GM23338 (cell line): Measurements from ENCODE around the gene TAGLN2. TPM values are rescaled to one million over a fixed set of nuclear protein-coding genes. Genes with fewer than 3 reads are reported as not detected.

Source experiments
- ATAC-seq: fragments of 200-7000 bp; cut with Tn5 transposase; 3 replicates; pipeline ENCODE4 v1.9.1; 2020
- DNase-seq: peaks from one replicate; pipeline ENCODE4 v3.0.0-alpha.2; 2015; ENCODE audit warnings: low spot score
- H2AFZ ChIP-seq: fragments of 200-600 bp; sonication (generic); 2 replicates; pipeline ENCODE4 v1.8.0; 2016; ENCODE audit warnings: antibody characterized with exemption, mild to moderate bottlenecking, moderate library complexity
- H3F3A ChIP-seq: fragments of 200-600 bp; sonication (generic); replicated peaks from 2 replicates; pipeline ENCODE4 v1.8.0; 2017; ENCODE audit warnings: antibody characterized with exemption, mixed run types, low read depth
- H3K27ac ChIP-seq: fragments of 200-600 bp; sonication (generic); 2 replicates; pipeline ENCODE4 v1.6.1; 2016; ENCODE audit warnings: low read depth
- H3K27me3 ChIP-seq: fragments of 200-600 bp; sonication (generic); 2 replicates; pipeline ENCODE4 v1.8.0; 2016; ENCODE audit warnings: mild to moderate bottlenecking, mixed run types, moderate library complexity; ENCODE audit not compliant: insufficient read depth
- H3K36me3 ChIP-seq: fragments of 200-600 bp; sonication (generic); 2 replicates; pipeline ENCODE4 v1.8.0; 2016; ENCODE audit warnings: mild to moderate bottlenecking; ENCODE audit not compliant: insufficient read depth
- H3K4me1 ChIP-seq: fragments of 200-600 bp; sonication (generic); 2 replicates; pipeline ENCODE4 v1.8.0; 2016; ENCODE audit warnings: mild to moderate bottlenecking, moderate library complexity; ENCODE audit not compliant: insufficient read depth
- H3K4me2 ChIP-seq: fragments of 200-600 bp; sonication (generic); 2 replicates; pipeline ENCODE4 v1.7.1; 2017; ENCODE audit warnings: mixed run types
- H3K4me3 ChIP-seq: fragments of 200-600 bp; sonication (generic); 2 replicates; pipeline ENCODE4 v1.6.1; 2016; ENCODE audit warnings: mixed run types
- H3K79me2 ChIP-seq: fragments of 200-600 bp; sonication (generic); replicated peaks from 2 replicates; pipeline ENCODE4 v1.8.0; 2017; ENCODE audit warnings: mild to moderate bottlenecking; ENCODE audit not compliant: insufficient read depth
- H3K9me2 ChIP-seq: fragments of 200-600 bp; sonication (generic); 2 replicates; pipeline ENCODE4 v1.8.0; 2017; ENCODE audit not compliant: insufficient read depth
- H4K20me1 ChIP-seq: fragments of 200-600 bp; sonication (generic); replicated peaks from 2 replicates; pipeline ENCODE4 v1.8.0; 2017; ENCODE audit warnings: mild to moderate bottlenecking; ENCODE audit not compliant: insufficient read depth
- H3K27ac Mint-ChIP-seq: 2 replicates; pipeline ENCODE4 v1.8.0; 2020; ENCODE audit warnings: inconsistent platforms, mild to moderate bottlenecking, moderate library complexity, mixed read lengths
- H3K27me3 Mint-ChIP-seq: 3 replicates; pipeline ENCODE4 v1.8.0; 2022; ENCODE audit warnings: low read depth, mild to moderate bottlenecking, moderate library complexity, mixed read lengths, inconsistent platforms; ENCODE audit not compliant: insufficient read depth, poor library complexity
- H3K36me3 Mint-ChIP-seq: 3 replicates; pipeline ENCODE4 v1.8.0; 2021; ENCODE audit warnings: low read depth, mild to moderate bottlenecking, inconsistent platforms, moderate library complexity, mixed read lengths
- H3K4me1 Mint-ChIP-seq: 3 replicates; pipeline ENCODE4 v1.8.0; 2020; ENCODE audit warnings: mild to moderate bottlenecking, inconsistent platforms, mixed read lengths
- H3K4me3 Mint-ChIP-seq: 3 replicates; pipeline ENCODE4 v1.8.0; 2021; ENCODE audit warnings: moderate library complexity, mild to moderate bottlenecking, inconsistent platforms, mixed read lengths
- H3K9me3 Mint-ChIP-seq: 3 replicates; pipeline ENCODE4 v1.8.0; 2020; ENCODE audit warnings: moderate library complexity, mild to moderate bottlenecking, inconsistent platforms, mixed read lengths
- CREB1 ChIP-seq: fragments of 250-450 bp; sonication (Bioruptor Pico); IDR thresholded peaks from 2 replicates; pipeline ENCODE4 v1.5.0; 2020; ENCODE audit warnings: low read depth, mild to moderate bottlenecking, moderate library complexity
- EZH2 ChIP-seq: fragments of 200-600 bp; sonication (generic); IDR thresholded peaks from one replicate; pipeline ENCODE4 v1.8.0; 2017; ENCODE audit warnings: antibody characterized with exemption, mild to moderate bottlenecking, low read depth; ENCODE audit not compliant: unreplicated experiment
- EZH2phosphoT487 ChIP-seq: fragments of 200-600 bp; sonication (generic); IDR thresholded peaks from one replicate; pipeline ENCODE4 v1.8.1; 2018; ENCODE audit warnings: antibody characterized with exemption; ENCODE audit not compliant: unreplicated experiment
- JUNB ChIP-seq: IDR thresholded peaks from one replicate; pipeline ENCODE4 v1.6.1; 2016; ENCODE audit warnings: antibody characterized with exemption; ENCODE audit not compliant: unreplicated experiment
- NANOG ChIP-seq: IDR thresholded peaks from 2 replicates; pipeline ENCODE4 v1.6.1; 2016; ENCODE audit warnings: antibody characterized with exemption, borderline replicate concordance
- POLR2AphosphoS5 ChIP-seq: IDR thresholded peaks from 2 replicates; pipeline ENCODE4 v1.6.1; 2016; ENCODE audit warnings: antibody characterized with exemption, low read depth
- REST ChIP-seq: IDR thresholded peaks from one replicate; pipeline ENCODE4 v1.6.1; 2018; ENCODE audit warnings: antibody characterized with exemption; ENCODE audit not compliant: unreplicated experiment
- STAT1 ChIP-seq: IDR thresholded peaks from one replicate; pipeline ENCODE4 v1.6.1; 2016; ENCODE audit warnings: antibody characterized with exemption; ENCODE audit not compliant: unreplicated experiment
- ZNF114 ChIP-seq: fragments of 250-450 bp; sonication (Bioruptor Pico); IDR thresholded peaks from 2 replicates; pipeline ENCODE4 v1.5.0; 2020; ENCODE audit warnings: mild to moderate bottlenecking, moderate library complexity
- ZNF331 ChIP-seq: fragments of 250-450 bp; sonication (Bioruptor Pico); IDR thresholded peaks from 2 replicates; pipeline ENCODE4 v1.5.0; 2020; ENCODE audit warnings: low read depth, mild to moderate bottlenecking, moderate library complexity
- ZNF462 ChIP-seq: fragments of 250-450 bp; sonication (Bioruptor Pico); IDR thresholded peaks from 2 replicates; pipeline ENCODE4 v1.5.0; 2020; ENCODE audit warnings: mild to moderate bottlenecking, moderate library complexity
- polyA plus RNA-seq: library from polyadenylated mRNA; unstranded; fragments of >200 nt; fragmentation: Nextera tagmentation; extraction: Ambion mirVana; gene quantifications from 2 replicates; pipeline ENCODE4 v1.2.1, GENCODE V29; 2016
- total RNA-seq: library from RNA; depleted of rRNA; stranded (reverse); fragments of >200 nt; shearing (Covaris generic); gene quantifications from 2 replicates; pipeline ENCODE4 v1.2.3, GENCODE V29; 2014
- TF ChIP-seq, protein P1 (sequence below): IDR thresholded peaks from 2 replicates; pipeline ENCODE4 v1.6.1; 2016; ENCODE audit warnings: antibody characterized with exemption
- TF ChIP-seq, protein P2 (sequence below), 2 experiments: fragments of 200-600 bp in 1 of 2; sonication (generic) in 1 of 2; conservative IDR thresholded peaks; 2 replicates each; pipeline versions ENCODE4 v1.5.1 to v1.6.1; 2016 to 2017; ENCODE audit warnings: antibody characterized with exemption in 2 of 2, low read depth in 2 of 2, mild to moderate bottlenecking in 2 of 2, moderate library complexity in 1 of 2

TAGLN2 gene
- total and polyA plus RNA-seq, 2 experiments from 2014 or later, result 58.2 to 60.1 TPM

DNA sequence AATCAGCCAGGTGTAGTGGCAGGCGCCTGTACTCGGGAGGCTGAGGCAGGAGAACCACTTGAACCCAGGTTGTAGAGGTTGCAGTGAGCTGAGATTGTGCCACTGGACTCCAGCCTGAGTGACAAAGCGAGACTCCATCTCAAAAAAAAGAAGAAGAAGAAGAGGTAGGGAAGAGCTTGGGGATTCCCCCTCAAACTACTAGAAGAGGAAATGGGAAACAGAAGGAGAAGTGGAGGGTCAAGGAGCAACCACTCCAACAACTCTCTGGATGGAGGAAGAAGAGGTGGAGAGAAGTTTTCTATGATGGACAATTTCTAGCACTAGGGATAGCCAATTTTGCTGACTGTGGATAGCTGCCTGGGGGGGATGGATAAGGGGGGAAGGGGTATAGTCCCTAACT, 43.6 kb upstream of the TAGLN2 start (continued):
- TF ChIP-seq POLR2AphosphoS5 (no peak), ZNF114 (CRISPR knock-in tag) (no peak), EZH2 (no peak), CREB1 (no peak)

DNA sequence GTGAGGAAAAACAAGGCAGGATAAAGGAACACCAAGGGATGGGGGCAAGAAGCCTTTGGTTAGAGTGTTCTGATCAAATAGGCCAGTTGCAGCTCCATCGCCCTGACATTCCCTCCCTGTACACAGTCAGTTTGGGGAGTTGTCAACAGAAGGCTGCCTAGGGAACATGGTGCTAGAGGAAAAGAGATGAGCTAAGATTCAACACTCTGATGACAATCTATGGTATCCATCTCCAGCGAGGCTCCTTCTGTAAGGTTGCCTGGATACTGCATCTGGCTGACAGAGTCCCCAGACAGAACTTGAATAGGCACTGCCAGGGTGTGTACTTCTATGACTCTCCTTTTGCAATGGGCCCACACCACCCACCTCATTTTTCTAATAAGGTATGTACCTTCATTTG, 40.0 kb upstream of the TAGLN2 start:
- no peak for TF ChIP-seq JUNB
- TF ChIP-seq, protein P1, sequence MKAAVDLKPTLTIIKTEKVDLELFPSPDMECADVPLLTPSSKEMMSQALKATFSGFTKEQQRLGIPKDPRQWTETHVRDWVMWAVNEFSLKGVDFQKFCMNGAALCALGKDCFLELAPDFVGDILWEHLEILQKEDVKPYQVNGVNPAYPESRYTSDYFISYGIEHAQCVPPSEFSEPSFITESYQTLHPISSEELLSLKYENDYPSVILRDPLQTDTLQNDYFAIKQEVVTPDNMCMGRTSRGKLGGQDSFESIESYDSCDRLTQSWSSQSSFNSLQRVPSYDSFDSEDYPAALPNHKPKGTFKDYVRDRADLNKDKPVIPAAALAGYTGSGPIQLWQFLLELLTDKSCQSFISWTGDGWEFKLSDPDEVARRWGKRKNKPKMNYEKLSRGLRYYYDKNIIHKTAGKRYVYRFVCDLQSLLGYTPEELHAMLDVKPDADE, result no peak
- no peak for TF ChIP-seq REST
- no peak for TF ChIP-seq POLR2AphosphoS5
- no peak for TF ChIP-seq STAT1
- TF ChIP-seq EZH2, result no peak
- TF ChIP-seq NANOG, result no peak
- TF ChIP-seq CREB1, result no peak
- TF ChIP-seq EZH2phosphoT487, result no peak
- TF ChIP-seq, protein P2, sequence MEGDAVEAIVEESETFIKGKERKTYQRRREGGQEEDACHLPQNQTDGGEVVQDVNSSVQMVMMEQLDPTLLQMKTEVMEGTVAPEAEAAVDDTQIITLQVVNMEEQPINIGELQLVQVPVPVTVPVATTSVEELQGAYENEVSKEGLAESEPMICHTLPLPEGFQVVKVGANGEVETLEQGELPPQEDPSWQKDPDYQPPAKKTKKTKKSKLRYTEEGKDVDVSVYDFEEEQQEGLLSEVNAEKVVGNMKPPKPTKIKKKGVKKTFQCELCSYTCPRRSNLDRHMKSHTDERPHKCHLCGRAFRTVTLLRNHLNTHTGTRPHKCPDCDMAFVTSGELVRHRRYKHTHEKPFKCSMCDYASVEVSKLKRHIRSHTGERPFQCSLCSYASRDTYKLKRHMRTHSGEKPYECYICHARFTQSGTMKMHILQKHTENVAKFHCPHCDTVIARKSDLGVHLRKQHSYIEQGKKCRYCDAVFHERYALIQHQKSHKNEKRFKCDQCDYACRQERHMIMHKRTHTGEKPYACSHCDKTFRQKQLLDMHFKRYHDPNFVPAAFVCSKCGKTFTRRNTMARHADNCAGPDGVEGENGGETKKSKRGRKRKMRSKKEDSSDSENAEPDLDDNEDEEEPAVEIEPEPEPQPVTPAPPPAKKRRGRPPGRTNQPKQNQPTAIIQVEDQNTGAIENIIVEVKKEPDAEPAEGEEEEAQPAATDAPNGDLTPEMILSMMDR (conservative IDR thresholded peaks at IDR 0.05; ENCODE audit: low read depth in 2 of 2), result no peak
- no peak for TF ChIP-seq ZNF114 (CRISPR knock-in tag)
- no peak for TF ChIP-seq ZNF331 (CRISPR knock-in tag)
- no peak for TF ChIP-seq ZNF462
- peaks cover 4% of the 10 kb centered on the region for H3K27me3 Mint-ChIP-seq
- Histone ChIP-seq H3K27me3 (no peaks in the 10 kb centered on the region), H3K4me1 (peaks cover 9% of the 10 kb centered on the region; the same call in 1 of the 2 replicates), H3F3A (no peaks in the 10 kb centered on the region), H3K4me2 (no peak overlapping the region), H4K20me1 (no peaks in the 10 kb centered on the region), H3K9me2 (no peaks in the 10 kb centered on the region), H3K36me3 (no peaks in the 10 kb centered on the region), H2AFZ (peak overlapping the region; percentile 80; the same call in 1 of the 2 replicates), H3K4me3 (no peak overlapping the region), H3K79me2 (no peaks in the 10 kb centered on the region), H3K27ac (no peak overlapping the region)
- H3K4me3 Mint-ChIP-seq, result no peak overlapping the region
- no peaks in the 10 kb centered on the region for H3K9me3 Mint-ChIP-seq
- no peak for ATAC-seq
- peaks cover 2% of the 10 kb centered on the region; the same call in 2 of the 3 replicates for H3K4me1 Mint-ChIP-seq
- DNase-seq, result no peak
- H3K36me3 Mint-ChIP-seq, result no peaks in the 10 kb centered on the region
- no peak overlapping the region for H3K27ac Mint-ChIP-seq
